ENCODE measurements around the gene CCDC85B. TPM values are rescaled to one million over a fixed set of nuclear protein-coding genes. Genes with fewer than 3 reads are reported as not detected.
A peak's percentile ranks its signal among the peaks of the same experiment; 100 is the strongest.

CCDC85B gene
- total and polyA plus RNA-seq, 2 of the 13 experiments (the other 11 are each of a cell fraction or from before 2014, with no cell fraction given) = 8.2 to 19.5 TPM

- no peak for TF ChIP-seq ZNF414 (CRISPR knock-in tag; IDR thresholded peaks at IDR 0.05)
- no peak for TF ChIP-seq ZNF33B (CRISPR knock-in tag; IDR thresholded peaks at IDR 0.05)
- TF ChIP-seq ZBTB37 (CRISPR knock-in tag; IDR thresholded peaks at IDR 0.05) = no peak
- TF ChIP-seq ZNF891 (CRISPR knock-in tag; IDR thresholded peaks at IDR 0.05) = no peak
- TF ChIP-seq ZNF354B (CRISPR knock-in tag; IDR thresholded peaks at IDR 0.05) = no peak
- no peak for TF ChIP-seq TEAD2 (CRISPR knock-in tag; IDR thresholded peaks at IDR 0.05)
- TF ChIP-seq ZFP41 (CRISPR knock-in tag; IDR thresholded peaks at IDR 0.05; ENCODE audit: borderline replicate concordance) = no peak
- no peak for TF ChIP-seq HDAC6 (IDR thresholded peaks at IDR 0.05; ENCODE audit: low read depth, low read length)
- TF ChIP-seq ZSCAN12 (CRISPR knock-in tag; IDR thresholded peaks at IDR 0.05) = no peak
- no peak for TF ChIP-seq ZBTB20 (CRISPR knock-in tag; IDR thresholded peaks at IDR 0.05; ENCODE audit: borderline replicate concordance, low read depth)
- TF ChIP-seq E2F5 (CRISPR knock-in tag; conservative IDR thresholded peaks at IDR 0.05) = no peak
- TF ChIP-seq ZNF556 (CRISPR knock-in tag; IDR thresholded peaks at IDR 0.05; ENCODE audit: borderline replicate concordance) = no peak
- peak; percentile 48; the same call in 1 of the 2 replicates for TF ChIP-seq NFIC (IDR thresholded peaks at IDR 0.05; ENCODE audit: low read length)
- TF ChIP-seq SIX1 (CRISPR knock-in tag; IDR thresholded peaks at IDR 0.05; ENCODE audit: borderline replicate concordance) = 0 out of 2 replicates have a peak, but pooled peaks have one; percentile 9
- no peak for TF ChIP-seq CAMTA2 (CRISPR knock-in tag; IDR thresholded peaks at IDR 0.05; ENCODE audit: borderline replicate concordance)
- TF ChIP-seq THAP11 (CRISPR knock-in tag; IDR thresholded peaks at IDR 0.05) = no peak
- TF ChIP-seq THAP8 (CRISPR knock-in tag; IDR thresholded peaks at IDR 0.05; ENCODE audit: borderline replicate concordance) = no peak
- no peak for TF ChIP-seq JUN (CRISPR knock-in tag; IDR thresholded peaks at IDR 0.05)
- TF ChIP-seq ASH2L (IDR thresholded peaks at IDR 0.05; ENCODE audit: insufficient read length, low read depth, low read length) = peak; percentile 59
- TF ChIP-seq ZNF510 (CRISPR knock-in tag; IDR thresholded peaks at IDR 0.05; ENCODE audit: low read depth) = no peak
- TF ChIP-seq GLI4 (CRISPR knock-in tag; IDR thresholded peaks at IDR 0.05; ENCODE audit: borderline replicate concordance) = no peak
- no peak for TF ChIP-seq ZFP36L2 (CRISPR knock-in tag; IDR thresholded peaks at IDR 0.05)
- TF ChIP-seq ZXDC (CRISPR knock-in tag; IDR thresholded peaks at IDR 0.05) = no peak
- no peak for TF ChIP-seq ZNF225 (CRISPR knock-in tag; IDR thresholded peaks at IDR 0.05)
These were observed 46.1 kb upstream of the CCDC85B start (continued) for GRCh38 chr11:65844231-65844872.

Measured in HepG2 (cell line).